ENCODE measurements around the gene TNS3. TPM values are rescaled to one million over a fixed set of nuclear protein-coding genes. Genes with fewer than 3 reads are reported as not detected.
"Not testable (repeated sequence)": the region's sequence is repeated elsewhere in the genome, so short reads cannot be mapped to it uniquely, and the experiment has no call there.

TNS3 gene
- total and polyA plus RNA-seq, 9 donors: 20.2 to 49.1 (median 29.7) TPM

GRCh38 chr7:47621347-47621746 lies 39.4 kb upstream of the TNS3 start:
- Histone ChIP-seq H3K36me3 (ENCODE audit: control insufficient read depth, insufficient read depth, low read length) (no peaks in the 10 kb centered on the region), H3K27me3 (ENCODE audit: control insufficient read depth, insufficient read depth, low read length) (no peaks in the 10 kb centered on the region), H3K4me3 (ENCODE audit: low read length) (no peak overlapping the region), H3K27ac (ENCODE audit: low read length) (peak overlapping the region; percentile 85), H3K4me1 (ENCODE audit: control insufficient read depth, insufficient read depth, low read length) (peaks cover 29% of the 10 kb centered on the region), H3K9me3 (replicated peaks; ENCODE audit: control insufficient read depth, low read depth, low read length) (peaks cover 2% of the 10 kb centered on the region)
- DNase-seq: no peak
- 90% methylated on average over 12 of the region's 12 CpGs for WGBS (ENCODE audit: insufficient coverage)

DNA sequence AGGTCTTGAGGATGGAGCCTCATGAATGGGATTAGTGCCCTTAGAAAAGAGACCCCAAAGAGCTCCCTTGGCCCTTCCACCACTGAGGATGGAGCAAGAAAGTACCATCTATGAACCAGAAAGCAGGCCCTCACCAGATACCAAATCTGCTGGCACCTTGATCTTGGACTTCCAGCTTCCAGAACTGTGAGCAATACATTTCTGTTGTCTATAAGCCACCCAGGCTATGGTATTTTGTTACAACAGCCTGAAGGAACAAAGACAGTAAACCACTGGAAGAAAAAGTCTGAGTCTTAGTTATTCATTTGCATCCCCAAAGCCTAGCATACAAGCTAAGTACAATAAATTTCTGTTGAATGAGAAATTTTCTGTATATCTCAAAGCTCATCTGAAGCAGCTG lies 37.9 kb upstream of the TNS3 start:
- DNase-seq: no peak
- H3K27me3 ChIP-seq (ENCODE audit: control insufficient read depth, insufficient read depth, low read length): no peaks in the 10 kb centered on the region
- peaks cover 29% of the 10 kb centered on the region for H3K4me1 ChIP-seq (ENCODE audit: control insufficient read depth, insufficient read depth, low read length)
- no peak overlapping the region for H3K27ac ChIP-seq (ENCODE audit: low read length)
- no peak overlapping the region for H3K4me3 ChIP-seq (ENCODE audit: low read length)
- no peaks in the 10 kb centered on the region for H3K36me3 ChIP-seq (ENCODE audit: control insufficient read depth, insufficient read depth, low read length)
- H3K9me3 ChIP-seq (replicated peaks; ENCODE audit: control insufficient read depth, low read depth, low read length): peaks cover 2% of the 10 kb centered on the region

GRCh38 chr7:47617131-47617530 lies 35.2 kb upstream of the TNS3 start:
- Histone ChIP-seq H3K9me3 (replicated peaks; ENCODE audit: control insufficient read depth, low read depth, low read length) (peaks cover 2% of the 10 kb centered on the region), H3K4me3 (ENCODE audit: low read length) (no peak overlapping the region), H3K27ac (ENCODE audit: low read length) (no peak overlapping the region), H3K36me3 (ENCODE audit: control insufficient read depth, insufficient read depth, low read length) (no peaks in the 10 kb centered on the region), H3K27me3 (ENCODE audit: control insufficient read depth, insufficient read depth, low read length) (no peaks in the 10 kb centered on the region), H3K4me1 (ENCODE audit: control insufficient read depth, insufficient read depth, low read length) (peaks cover 12% of the 10 kb centered on the region)
- DNase-seq: no peak
- WGBS (ENCODE audit: insufficient coverage): 94% methylated on average over 3 of the region's 4 CpGs

DNA sequence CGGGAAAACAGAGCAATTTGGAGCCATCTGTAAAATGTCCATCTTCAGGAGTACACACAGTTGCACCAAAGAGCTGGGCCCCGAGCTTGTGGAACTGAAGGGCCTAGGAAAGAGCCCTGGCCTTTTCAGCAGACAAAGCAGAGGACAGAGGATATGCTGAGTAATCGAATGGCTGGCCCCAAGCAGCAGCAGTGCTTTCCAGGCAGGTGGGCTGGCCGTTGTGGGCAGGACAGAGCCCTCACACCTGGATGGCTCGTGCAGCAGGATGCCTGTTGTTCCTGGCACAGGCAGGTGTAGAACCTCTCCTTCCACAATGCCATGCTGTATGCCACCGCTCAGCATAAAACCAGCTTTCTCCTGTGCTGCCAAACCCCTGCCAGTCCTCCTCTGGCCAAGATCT lies 32.5 kb upstream of the TNS3 start:
- Histone ChIP-seq H3K4me1 (ENCODE audit: control insufficient read depth, insufficient read depth, low read length) (peaks cover 20% of the 10 kb centered on the region), H3K4me3 (ENCODE audit: low read length) (no peak overlapping the region), H3K27ac (ENCODE audit: low read length) (no peak overlapping the region), H3K9me3 (replicated peaks; ENCODE audit: control insufficient read depth, low read depth, low read length) (peaks cover 2% of the 10 kb centered on the region), H3K36me3 (ENCODE audit: control insufficient read depth, insufficient read depth, low read length) (no peaks in the 10 kb centered on the region), H3K27me3 (ENCODE audit: control insufficient read depth, insufficient read depth, low read length) (no peaks in the 10 kb centered on the region)
- WGBS (ENCODE audit: insufficient coverage): 82% methylated on average over 6 of the region's 6 CpGs
- DNase-seq: no peak

DNA sequence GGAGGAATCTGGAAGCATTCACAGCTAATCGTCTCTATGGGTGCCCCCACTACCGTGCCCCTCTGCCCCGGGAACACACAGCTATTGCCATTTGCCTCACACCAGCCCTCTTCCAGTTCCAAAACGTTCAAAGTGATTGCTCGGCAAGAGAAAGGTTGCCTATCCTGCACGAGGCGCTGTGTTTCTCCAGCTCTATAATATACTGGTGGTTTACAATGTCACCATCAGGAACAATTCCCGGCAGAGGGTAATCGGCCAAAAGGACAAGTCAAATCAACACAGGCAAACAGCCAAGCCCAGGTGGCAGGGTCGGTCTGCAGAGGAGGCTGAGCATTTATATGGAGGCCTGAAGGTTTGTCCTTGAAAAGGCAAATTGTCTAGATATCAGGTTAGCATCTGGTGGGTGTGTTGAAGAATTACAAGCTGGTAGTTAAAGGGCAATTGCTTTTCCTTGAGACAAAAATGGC lies 29.2 kb upstream of the TNS3 start:
- Histone ChIP-seq H3K27me3 (ENCODE audit: control insufficient read depth, insufficient read depth, low read length) (no peaks in the 10 kb centered on the region), H3K36me3 (ENCODE audit: control insufficient read depth, insufficient read depth, low read length) (no peaks in the 10 kb centered on the region), H3K27ac (ENCODE audit: low read length) (no peak overlapping the region), H3K9me3 (replicated peaks; ENCODE audit: control insufficient read depth, low read depth, low read length) (no peaks in the 10 kb centered on the region), H3K4me3 (ENCODE audit: low read length) (no peak overlapping the region), H3K4me1 (ENCODE audit: control insufficient read depth, insufficient read depth, low read length) (peaks cover 20% of the 10 kb centered on the region)
- 43% methylated on average over 7 of the region's 10 CpGs for WGBS (ENCODE audit: insufficient coverage)
- DNase-seq: no peak

- WGBS (ENCODE audit: insufficient coverage): 67% methylated on average over 1 of the region's 4 CpGs
- DNase-seq: peak; percentile 56
Measured at GRCh38 chr7:47610506-47611044, 28.7 kb upstream of the TNS3 start.

DNA sequence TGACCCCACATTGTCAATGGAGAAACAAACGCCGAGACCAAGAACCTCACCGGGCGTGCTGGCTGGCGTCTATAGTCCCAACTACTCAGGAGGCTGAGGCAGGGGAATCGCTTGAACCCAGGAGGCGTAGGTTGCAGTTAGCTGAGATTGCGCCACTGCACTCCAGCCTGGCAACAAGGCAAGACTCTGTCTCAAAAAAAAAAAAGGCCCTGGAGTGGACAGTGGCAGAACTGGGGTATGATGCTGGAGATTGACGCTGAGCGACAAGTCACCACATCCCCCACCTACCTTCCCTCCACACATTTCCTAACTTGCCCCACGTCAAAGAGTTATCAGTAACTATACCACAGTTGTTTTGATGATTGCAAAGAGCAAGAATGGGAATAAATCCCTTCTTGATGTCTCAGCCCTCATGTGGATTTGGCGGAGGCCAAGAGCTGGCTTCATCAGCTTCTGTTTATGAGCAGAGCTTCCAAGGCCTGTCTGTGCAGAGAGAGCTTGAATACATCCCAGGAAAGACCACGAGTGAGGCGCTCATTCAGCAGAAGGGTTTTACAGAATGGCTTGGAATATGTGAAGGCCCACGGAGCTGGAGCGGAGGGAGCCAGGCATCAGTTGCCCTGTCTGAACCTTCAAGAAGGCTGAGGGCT lies 28.0 kb upstream of the TNS3 start:
- H3K9me3 ChIP-seq (replicated peaks; ENCODE audit: control insufficient read depth, low read depth, low read length): no peaks in the 10 kb centered on the region
- no peaks in the 10 kb centered on the region for H3K36me3 ChIP-seq (ENCODE audit: control insufficient read depth, insufficient read depth, low read length)
- no peaks in the 10 kb centered on the region for H3K27me3 ChIP-seq (ENCODE audit: control insufficient read depth, insufficient read depth, low read length)
- H3K4me1 ChIP-seq (ENCODE audit: control insufficient read depth, insufficient read depth, low read length): peaks cover 23% of the 10 kb centered on the region
- peak; percentile 72 for DNase-seq
- H3K27ac ChIP-seq (ENCODE audit: low read length): peak overlapping the region; percentile 52
- WGBS (ENCODE audit: insufficient coverage): 54% methylated on average over 8 of the region's 16 CpGs
- no peak overlapping the region for H3K4me3 ChIP-seq (ENCODE audit: low read length)

More at GRCh38 chr7:47610506-47611044, 28.7 kb upstream of the TNS3 start:
- Histone ChIP-seq H3K36me3 (ENCODE audit: control insufficient read depth, insufficient read depth, low read length) (no peaks in the 10 kb centered on the region), H3K27me3 (ENCODE audit: control insufficient read depth, insufficient read depth, low read length) (no peaks in the 10 kb centered on the region), H3K27ac (ENCODE audit: low read length) (peak overlapping the region; percentile 52), H3K4me3 (ENCODE audit: low read length) (no peak overlapping the region), H3K9me3 (replicated peaks; ENCODE audit: control insufficient read depth, low read depth, low read length) (no peaks in the 10 kb centered on the region), H3K4me1 (ENCODE audit: control insufficient read depth, insufficient read depth, low read length) (peaks cover 20% of the 10 kb centered on the region)

DNA sequence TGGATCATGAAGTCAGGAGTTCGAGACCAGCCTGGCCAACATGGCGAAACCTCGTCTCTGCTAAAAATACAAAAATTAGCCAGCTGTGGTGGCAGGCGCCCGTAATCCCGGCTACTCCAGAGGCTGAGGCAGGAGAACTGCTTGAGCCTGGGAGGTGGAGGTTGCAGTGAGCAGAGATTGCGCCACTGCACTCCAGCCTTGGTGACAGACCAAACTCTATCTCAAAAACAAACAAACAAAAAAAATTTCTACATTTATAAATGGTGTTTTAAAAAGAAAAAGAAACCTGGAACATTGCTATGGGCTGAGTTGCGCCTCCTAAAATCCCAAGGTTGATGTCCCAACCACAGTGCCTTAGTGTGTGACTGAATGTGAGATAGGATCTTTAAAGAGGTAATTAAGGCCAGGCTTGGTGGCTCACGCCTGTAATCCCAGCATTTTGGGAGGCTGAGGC lies 24.7 kb upstream of the TNS3 start:
- H3K36me3 ChIP-seq (ENCODE audit: control insufficient read depth, insufficient read depth, low read length): not testable (repeated sequence)
- H3K4me1 ChIP-seq (ENCODE audit: control insufficient read depth, insufficient read depth, low read length): peaks cover 29% of the 10 kb centered on the region
- WGBS (ENCODE audit: insufficient coverage): 94% methylated on average over 3 of the region's 9 CpGs

GRCh38 chr7:47605816-47606575 lies 24.1 kb upstream of the TNS3 start:
- no peak for DNase-seq
- WGBS (ENCODE audit: insufficient coverage): 93% methylated on average over 9 of the region's 9 CpGs
- Histone ChIP-seq H3K36me3 (ENCODE audit: control insufficient read depth, insufficient read depth, low read length) (no peaks in the 10 kb centered on the region), H3K9me3 (replicated peaks; ENCODE audit: control insufficient read depth, low read depth, low read length) (no peaks in the 10 kb centered on the region), H3K27ac (ENCODE audit: low read length) (no peak overlapping the region), H3K4me3 (ENCODE audit: low read length) (no peak overlapping the region), H3K4me1 (ENCODE audit: control insufficient read depth, insufficient read depth, low read length) (peaks cover 26% of the 10 kb centered on the region), H3K27me3 (ENCODE audit: control insufficient read depth, insufficient read depth, low read length) (no peaks in the 10 kb centered on the region)

More for the DNA sequence above, 24.7 kb upstream of the TNS3 start:
- H3K27ac ChIP-seq (ENCODE audit: low read length); H3K4me3 ChIP-seq (ENCODE audit: low read length); H3K9me3 ChIP-seq (replicated peaks; ENCODE audit: control insufficient read depth, low read depth, low read length); DNase-seq; H3K27me3 ChIP-seq (ENCODE audit: control insufficient read depth, insufficient read depth, low read length): not testable (repeated sequence)

DNA sequence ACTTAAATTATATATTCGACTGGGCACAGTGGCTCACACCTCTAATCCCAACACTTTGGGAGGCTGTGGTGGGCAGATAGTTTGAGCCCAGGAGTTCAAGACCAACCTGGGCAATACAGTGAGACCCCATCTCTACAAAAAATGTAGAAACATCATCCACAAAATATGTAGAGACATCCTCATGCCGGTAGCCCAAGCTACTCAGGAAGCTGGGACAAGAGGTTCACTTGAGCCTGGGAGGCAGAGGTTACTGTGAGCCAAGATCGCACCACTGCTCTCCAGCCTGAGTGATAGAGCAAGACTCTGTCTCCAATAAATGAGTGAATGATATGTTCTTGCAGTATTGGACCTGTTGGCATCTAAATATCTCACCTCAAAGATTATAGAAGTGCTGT lies 22.6 kb upstream of the TNS3 start:
- no peak for DNase-seq
- Histone ChIP-seq H3K27ac (ENCODE audit: low read length) (no peak overlapping the region), H3K27me3 (ENCODE audit: control insufficient read depth, insufficient read depth, low read length) (no peaks in the 10 kb centered on the region), H3K9me3 (replicated peaks; ENCODE audit: control insufficient read depth, low read depth, low read length) (no peaks in the 10 kb centered on the region), H3K4me1 (ENCODE audit: control insufficient read depth, insufficient read depth, low read length) (peaks cover 14% of the 10 kb centered on the region), H3K36me3 (ENCODE audit: control insufficient read depth, insufficient read depth, low read length) (no peaks in the 10 kb centered on the region), H3K4me3 (ENCODE audit: low read length) (no peak overlapping the region)
- no CpG with 5 or more reads among the region's 3 CpGs for WGBS (ENCODE audit: insufficient coverage)
